ENCODE measurements around the gene SPRR2D. TPM values are rescaled to one million over a fixed set of nuclear protein-coding genes. Genes with fewer than 3 reads are reported as not detected.
"Not testable (repeated sequence)": the region's sequence is repeated elsewhere in the genome, so short reads cannot be mapped to it uniquely, and the experiment has no call there.

Gene SPRR2D
- total RNA-seq, 1 donor from 2014 or later: 2.4 TPM

DNA sequence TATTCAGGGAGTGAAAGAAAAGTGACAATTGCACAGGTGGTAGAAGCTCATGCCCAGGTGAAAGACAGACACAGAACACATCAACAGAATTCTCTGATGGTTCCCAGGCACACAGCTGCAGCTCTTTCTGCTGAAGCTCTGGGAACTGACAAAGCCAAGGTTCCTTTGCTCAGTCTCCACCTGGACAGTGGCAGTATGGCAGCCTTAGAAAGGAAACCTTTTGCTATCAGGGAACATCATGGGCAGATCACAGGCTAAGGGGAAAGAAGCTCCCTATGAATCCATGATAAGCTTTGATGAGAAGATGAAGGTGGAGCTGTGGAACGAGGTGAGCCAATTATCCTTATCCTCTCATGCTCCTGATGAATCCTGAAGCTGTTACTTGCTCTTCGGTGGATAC lies 29.3 kb upstream of the SPRR2D start:
- no peak overlapping the region for H3K4me3 ChIP-seq (ENCODE audit: low read depth, low read length)
- TF ChIP-seq, protein P1, sequence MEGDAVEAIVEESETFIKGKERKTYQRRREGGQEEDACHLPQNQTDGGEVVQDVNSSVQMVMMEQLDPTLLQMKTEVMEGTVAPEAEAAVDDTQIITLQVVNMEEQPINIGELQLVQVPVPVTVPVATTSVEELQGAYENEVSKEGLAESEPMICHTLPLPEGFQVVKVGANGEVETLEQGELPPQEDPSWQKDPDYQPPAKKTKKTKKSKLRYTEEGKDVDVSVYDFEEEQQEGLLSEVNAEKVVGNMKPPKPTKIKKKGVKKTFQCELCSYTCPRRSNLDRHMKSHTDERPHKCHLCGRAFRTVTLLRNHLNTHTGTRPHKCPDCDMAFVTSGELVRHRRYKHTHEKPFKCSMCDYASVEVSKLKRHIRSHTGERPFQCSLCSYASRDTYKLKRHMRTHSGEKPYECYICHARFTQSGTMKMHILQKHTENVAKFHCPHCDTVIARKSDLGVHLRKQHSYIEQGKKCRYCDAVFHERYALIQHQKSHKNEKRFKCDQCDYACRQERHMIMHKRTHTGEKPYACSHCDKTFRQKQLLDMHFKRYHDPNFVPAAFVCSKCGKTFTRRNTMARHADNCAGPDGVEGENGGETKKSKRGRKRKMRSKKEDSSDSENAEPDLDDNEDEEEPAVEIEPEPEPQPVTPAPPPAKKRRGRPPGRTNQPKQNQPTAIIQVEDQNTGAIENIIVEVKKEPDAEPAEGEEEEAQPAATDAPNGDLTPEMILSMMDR (IDR thresholded peaks at IDR 0.05; ENCODE audit: insufficient read depth, low read length, severe bottlenecking): no peak
- peaks cover 2% of the 10 kb centered on the region for H3K27me3 ChIP-seq (ENCODE audit: control insufficient read depth, insufficient read depth, low read length)
- FAIRE-seq (no peak), DNase-seq (ENCODE audit: low read depth) (no peak)
- H3K36me3 ChIP-seq (ENCODE audit: control insufficient read depth, insufficient read depth, low read length): no peaks in the 10 kb centered on the region

DNA sequence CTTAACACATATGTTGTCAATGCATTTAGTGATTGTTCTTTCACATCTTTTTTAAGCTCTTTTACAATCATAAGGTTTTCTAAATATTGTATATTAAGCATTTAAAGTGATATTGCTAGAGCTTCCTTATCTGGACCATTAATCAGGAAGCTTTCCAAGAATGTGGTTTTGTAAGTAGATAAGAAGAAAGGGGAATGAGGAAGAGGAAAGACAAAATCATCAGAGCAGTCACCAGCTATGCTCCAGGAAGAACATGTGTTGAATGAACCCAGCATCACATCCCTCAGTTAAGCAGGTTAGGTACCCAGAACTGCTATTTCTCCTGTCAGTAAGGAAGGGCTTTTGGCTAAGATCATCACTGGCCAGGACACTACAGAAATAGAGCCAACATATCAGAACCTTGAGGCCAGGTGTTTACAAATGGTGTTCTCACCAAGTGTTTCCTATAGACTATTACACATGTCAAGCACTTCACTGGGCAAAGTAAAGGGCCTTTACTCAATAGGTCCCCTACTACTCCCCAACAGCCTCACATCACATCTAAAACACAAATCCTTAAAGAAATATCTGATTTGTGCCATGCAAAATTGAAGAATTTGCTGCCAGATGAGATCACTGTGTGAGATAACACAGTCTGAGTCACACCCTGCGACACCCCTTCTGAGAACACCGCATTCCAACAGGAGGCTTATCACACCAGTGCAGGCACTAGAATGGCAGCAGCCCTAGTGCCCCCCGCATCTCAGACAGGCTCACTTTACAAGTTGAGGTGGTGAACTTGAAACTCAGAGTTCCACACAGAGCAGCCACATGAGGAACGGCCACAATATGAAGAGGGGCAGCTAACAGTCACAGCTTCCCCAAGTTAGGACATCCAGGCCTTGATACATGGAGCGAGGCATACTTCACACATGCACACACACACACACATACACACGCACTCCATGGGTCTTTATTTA lies 18.2 kb upstream of the SPRR2D start:
- TF ChIP-seq, protein P1 (IDR thresholded peaks at IDR 0.05; ENCODE audit: insufficient read depth, low read length, severe bottlenecking): no peak
- FAIRE-seq (peak; percentile 94), DNase-seq (ENCODE audit: low read depth) (peak; percentile 55)
- Histone ChIP-seq H3K27me3 (ENCODE audit: control insufficient read depth, insufficient read depth, low read length) (no peaks in the 10 kb centered on the region), H3K36me3 (ENCODE audit: control insufficient read depth, insufficient read depth, low read length) (no peaks in the 10 kb centered on the region), H3K4me3 (ENCODE audit: low read depth, low read length) (no peak overlapping the region)

DNA sequence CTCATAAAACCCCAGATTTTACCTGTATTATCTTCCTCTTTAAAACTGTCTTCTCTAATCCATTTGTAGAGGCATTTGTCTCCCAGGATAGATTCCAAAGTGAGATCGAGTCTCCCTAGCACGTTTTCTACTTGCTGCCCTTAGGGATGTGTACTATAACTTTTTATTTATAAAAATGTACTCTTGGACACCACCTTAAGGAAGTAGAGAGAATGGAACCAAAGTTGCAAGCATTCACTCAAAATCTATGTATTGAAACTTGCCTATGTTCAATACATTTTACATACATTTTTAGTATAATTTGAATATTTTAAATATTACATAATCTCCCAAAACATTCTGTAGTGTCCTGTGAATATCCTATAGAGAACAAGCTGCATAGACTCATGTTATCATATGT lies 17.2 kb upstream of the SPRR2D start:
- DNase-seq (ENCODE audit: low read depth): peak; percentile 13

DNA sequence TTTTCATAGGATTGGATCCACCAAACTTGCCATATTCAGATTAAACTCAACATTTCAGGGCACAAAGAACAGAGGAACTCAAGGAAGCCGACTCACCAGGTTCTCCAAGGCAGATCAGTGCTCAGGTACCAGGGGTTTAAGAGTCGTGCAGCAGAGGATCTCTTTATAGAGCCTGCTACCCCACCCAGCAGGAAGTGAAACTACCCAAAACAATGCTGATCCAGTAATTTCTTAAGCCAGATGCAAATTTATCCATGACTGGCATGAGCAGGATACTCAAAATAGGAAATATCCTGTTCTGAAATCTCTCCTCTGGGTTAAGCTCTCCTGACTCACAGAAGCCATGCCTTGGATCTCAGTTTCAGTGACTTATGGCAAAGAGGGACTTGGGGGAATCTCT lies 16.5 kb upstream of the SPRR2D start, which contains the start of gene SPRR2A:
Gene SPRR2A (minus strand): TSS at position 138 of the 400 bp plus-strand sequence. CDS start 777 bp downstream, outside the sequence.
- DNase-seq (ENCODE audit: low read depth) (peak; percentile 57), FAIRE-seq (no peak)
- TF ChIP-seq, protein P1 (IDR thresholded peaks at IDR 0.05; ENCODE audit: insufficient read depth, low read length, severe bottlenecking): no peak
- Histone ChIP-seq H3K36me3 (ENCODE audit: control insufficient read depth, insufficient read depth, low read length) (no peaks in the 10 kb centered on the region), H3K27me3 (ENCODE audit: control insufficient read depth, insufficient read depth, low read length) (no peaks in the 10 kb centered on the region), H3K4me3 (ENCODE audit: low read depth, low read length) (no peak within 1 kb of the TSS)

More for the DNA sequence above, 17.2 kb upstream of the SPRR2D start:
- Histone ChIP-seq H3K27me3 (ENCODE audit: control insufficient read depth, insufficient read depth, low read length) (no peaks in the 10 kb centered on the region), H3K36me3 (ENCODE audit: control insufficient read depth, insufficient read depth, low read length) (no peaks in the 10 kb centered on the region), H3K4me3 (ENCODE audit: low read depth, low read length) (no peak overlapping the region)
- TF ChIP-seq, protein P1 (IDR thresholded peaks at IDR 0.05; ENCODE audit: insufficient read depth, low read length, severe bottlenecking): no peak
- no peak for FAIRE-seq

DNA sequence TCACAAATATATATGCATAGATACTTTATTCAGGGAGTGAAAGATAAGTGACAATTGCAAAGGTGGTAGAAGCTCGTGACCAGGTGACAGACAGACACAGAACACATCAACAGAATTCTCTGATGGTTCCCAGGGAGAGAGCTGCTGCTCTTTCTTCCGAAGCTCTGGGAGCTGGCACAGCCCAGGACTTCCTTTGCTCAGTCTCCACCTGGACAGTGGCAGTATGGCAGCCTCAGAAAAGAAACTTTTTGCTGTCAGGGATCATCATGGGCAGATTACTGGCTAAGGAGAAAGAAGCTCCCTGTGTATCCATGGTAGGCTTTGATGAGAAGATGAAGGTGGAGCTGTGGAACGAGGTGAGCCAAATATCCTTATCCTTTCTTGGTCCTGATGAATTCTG lies 15.2 kb upstream of the SPRR2D start:
- FAIRE-seq; H3K36me3 ChIP-seq (ENCODE audit: control insufficient read depth, insufficient read depth, low read length); H3K27me3 ChIP-seq (ENCODE audit: control insufficient read depth, insufficient read depth, low read length); H3K4me3 ChIP-seq (ENCODE audit: low read depth, low read length); DNase-seq (ENCODE audit: low read depth): not testable (repeated sequence)

DNA sequence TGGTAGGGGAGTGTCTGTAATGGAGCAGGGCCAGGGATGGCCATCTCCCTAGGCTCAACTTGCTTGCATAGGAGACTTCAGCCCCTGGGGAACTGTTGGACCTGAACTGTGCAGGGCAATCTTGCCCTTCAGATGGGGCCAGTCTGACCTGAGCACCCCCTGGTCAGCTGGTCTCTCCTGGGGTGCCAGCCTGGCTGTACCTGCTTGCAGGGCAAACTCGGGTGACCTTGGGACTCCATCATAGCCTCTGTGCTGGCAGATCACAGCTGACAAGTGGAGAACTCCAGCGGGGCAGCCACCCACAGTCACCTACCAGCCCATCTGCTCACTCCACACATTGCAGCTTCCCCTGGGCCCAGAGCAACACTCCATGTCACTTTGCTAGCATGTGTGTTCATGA lies 8.3 kb upstream of the SPRR2D start:
- TF ChIP-seq, protein P1 (IDR thresholded peaks at IDR 0.05; ENCODE audit: insufficient read depth, low read length, severe bottlenecking): no peak
- DNase-seq (ENCODE audit: low read depth) (no peak), FAIRE-seq (no peak)
- Histone ChIP-seq H3K27me3 (ENCODE audit: control insufficient read depth, insufficient read depth, low read length) (no peaks in the 10 kb centered on the region), H3K36me3 (ENCODE audit: control insufficient read depth, insufficient read depth, low read length) (no peaks in the 10 kb centered on the region), H3K4me3 (ENCODE audit: low read depth, low read length) (no peak overlapping the region)
